Thoracic aorta (tissue), 2 donors: Measurements from ENCODE around the gene ITM2C. TPM values are rescaled to one million over a fixed set of nuclear protein-coding genes. Genes with fewer than 3 reads are reported as not detected.

Experiments
- ATAC-seq: fragments of 150-250 bp; one replicate; pipeline ENCODE4 v1.8.0; 2017; ENCODE audit warnings: low read depth; ENCODE audit not compliant: insufficient number of reproducible peaks, low FRiP score
- DNase-seq: peaks from one replicate; pipeline ENCODE4 v3.0.0-alpha.2; 2020; ENCODE audit warnings: low spot score
- H3K27ac ChIP-seq, 2 donors: fragments of 200-600 bp; sonication (generic); 1 replicate in 1 of 2; 2 replicates in 1 of 2; pipeline ENCODE4 v1.5.1; 2016; ENCODE audit warnings: mild to moderate bottlenecking in 2 of 2, moderate library complexity in 2 of 2
- H3K27me3 ChIP-seq: fragments of 200-600 bp; sonication (generic); replicated peaks from 2 replicates; pipeline ENCODE4 v1.6.0; 2016; ENCODE audit warnings: mild to moderate bottlenecking; ENCODE audit not compliant: insufficient read depth
- H3K36me3 ChIP-seq: fragments of 200-600 bp; sonication (generic); one replicate; pipeline ENCODE4 v1.5.1; 2016
- H3K4me1 ChIP-seq, 2 donors: fragments of 200-600 bp; sonication (generic); 1 replicate in 1 of 2; 2 replicates in 1 of 2; pipeline versions ENCODE4 v1.5.1 to v1.6.0; 2016; ENCODE audit warnings: low read depth in 2 of 2, mild to moderate bottlenecking in 1 of 2; ENCODE audit not compliant: control insufficient read depth in 1 of 2
- H3K4me3 ChIP-seq: fragments of 200-600 bp; sonication (generic); 2 replicates; pipeline ENCODE4 v1.5.1; 2016; ENCODE audit warnings: mild to moderate bottlenecking
- H3K9me3 ChIP-seq: fragments of 200-600 bp; sonication (generic); 2 replicates; pipeline ENCODE4 v1.5.1; 2016
- CTCF ChIP-seq: fragments of 200-600 bp; sonication (generic); IDR thresholded peaks from one replicate; pipeline ENCODE4 v1.5.1; 2019; ENCODE audit warnings: antibody characterized with exemption
- total RNA-seq, 2 donors: library from RNA; depleted of rRNA; stranded (reverse); fragments of >200 nt; gene quantifications; one replicate each; pipeline versions ENCODE4 v1.1.0 to v1.2.3, GENCODE V29; 2016

Gene ITM2C
- total RNA-seq, 2 donors from 2014 or later: 65.5 to 70.6 TPM

DNA sequence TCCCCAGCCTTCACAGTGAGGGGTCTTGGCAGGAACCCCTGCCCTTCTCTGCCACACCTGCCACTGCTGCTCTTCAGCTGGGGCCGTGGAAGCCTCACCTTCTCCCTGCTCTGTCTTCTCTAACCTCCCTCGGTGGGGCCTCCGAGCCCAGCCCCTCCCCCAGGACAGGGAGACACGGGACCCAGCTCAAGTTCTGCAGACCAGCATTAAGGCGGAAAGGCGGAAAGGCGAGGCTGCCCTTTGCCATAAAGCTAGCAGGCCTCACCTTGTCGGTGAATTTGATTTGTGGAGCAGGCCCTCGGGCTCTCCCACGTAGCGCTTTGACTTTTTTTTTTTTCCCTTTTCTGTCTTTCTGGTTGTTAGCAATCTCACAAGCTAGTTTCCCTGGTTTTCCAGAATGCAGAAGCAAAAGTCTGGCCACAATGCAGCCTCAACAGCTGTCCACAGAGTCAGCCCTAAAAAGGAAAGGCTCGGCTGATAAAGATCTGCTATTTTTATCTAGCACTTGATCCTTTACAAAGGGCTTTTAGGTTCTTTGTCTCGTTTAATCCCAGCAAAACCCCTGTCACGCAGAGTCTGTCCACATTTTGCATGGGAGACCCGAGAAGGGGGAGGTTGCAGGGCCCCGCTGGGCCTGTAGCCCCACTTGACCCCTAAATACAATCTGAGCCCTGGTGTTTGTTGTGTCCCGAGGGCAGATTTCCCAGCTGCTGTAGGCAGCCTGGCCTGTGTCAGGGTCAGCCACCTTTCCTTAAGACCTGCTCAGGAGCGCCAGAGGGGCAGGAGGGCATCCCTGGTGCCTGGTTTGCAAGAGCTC, 6.0 kb downstream of the ITM2C start:
- ATAC-seq (no peak), DNase-seq (no peak)
- H3K27me3 ChIP-seq: no peaks in the 10 kb centered on the region
- peaks cover 20 to 71% of the 10 kb centered on the region in 2 donors for H3K4me1 ChIP-seq
- peak overlapping the region; percentile 10 for H3K4me3 ChIP-seq
- TF ChIP-seq CTCF: no peak
- no peaks in the 10 kb centered on the region for H3K9me3 ChIP-seq
- H3K27ac ChIP-seq: peak overlapping the region; percentile 23 to 58
- peaks cover 2% of the 10 kb centered on the region for H3K36me3 ChIP-seq

- no peak for TF ChIP-seq CTCF
- H3K27ac ChIP-seq: peak overlapping the region; percentile 23 to 58
- DNase-seq (no peak), ATAC-seq (no peak)
- H3K4me3 ChIP-seq: no peak overlapping the region
- peaks cover 17 to 63% of the 10 kb centered on the region in 2 donors for H3K4me1 ChIP-seq
- H3K36me3 ChIP-seq: peaks cover 8% of the 10 kb centered on the region
- H3K27me3 ChIP-seq: no peaks in the 10 kb centered on the region
- H3K9me3 ChIP-seq: no peaks in the 10 kb centered on the region
These were observed 6.8 kb downstream of the ITM2C start for GRCh38 chr2:230871361-230872150.

- H3K4me1 ChIP-seq: peaks cover 11 to 55% of the 10 kb centered on the region in 2 donors
These were observed 7.6 kb downstream of the ITM2C start for GRCh38 chr2:230872151-230872967.

GRCh38 chr2:230872968-230873660, 8.4 kb downstream of the ITM2C start:
- TF ChIP-seq CTCF: no peak
- Histone ChIP-seq H3K4me1 (peaks cover 8 to 48% of the 10 kb centered on the region in 2 donors), H3K9me3 (no peaks in the 10 kb centered on the region), H3K4me3 (no peak overlapping the region), H3K27me3 (no peaks in the 10 kb centered on the region), H3K36me3 (peaks cover 8% of the 10 kb centered on the region), H3K27ac (peak overlapping the region in 1 of 2 donors; percentile 25)
- ATAC-seq (no peak), DNase-seq (no peak)

More at GRCh38 chr2:230872151-230872967, 7.6 kb downstream of the ITM2C start:
- H3K4me3 ChIP-seq: no peak overlapping the region
- peak overlapping the region in 1 of 2 donors; percentile 58 for H3K27ac ChIP-seq
- peaks cover 8% of the 10 kb centered on the region for H3K36me3 ChIP-seq
- no peaks in the 10 kb centered on the region for H3K9me3 ChIP-seq
- no peak for TF ChIP-seq CTCF
- H3K27me3 ChIP-seq: no peaks in the 10 kb centered on the region
- no peak for ATAC-seq
- DNase-seq: no peak
